Panc1 (cell line): ENCODE data around the gene GNAO1. TPM values are rescaled to one million over a fixed set of nuclear protein-coding genes. Genes with fewer than 3 reads are reported as not detected.

Experiments
- ATAC-seq: fragments of 200-7000 bp; cut with Tn5 transposase; 2 replicates; pipeline ENCODE4 v1.9.1; 2020; ENCODE audit warnings: mild to moderate bottlenecking, moderate library complexity
- BruUV-seq: library from RNA; stranded (reverse); fragments of 400-500 nt; replicated peaks from 2 replicates; lab custom pipeline; 2021; lab: Mats Ljungman, UMichigan
- CTCF ChIA-PET: fragments of 300-600 bp; sonication (Branson Sonifier 250); formaldehyde crosslinking; loops from one replicate; lab custom pipeline; 2022; ENCODE audit warnings: antibody characterized with exemption; lab: Charles Lee
- POLR2A ChIA-PET: fragments of 300-600 bp; sonication (Branson Sonifier 250); formaldehyde crosslinking; loops from one replicate; lab custom pipeline; 2022; ENCODE audit warnings: antibody characterized with exemption; lab: Charles Lee
- DNase-seq: peaks from one replicate; pipeline ENCODE4 v3.0.0-alpha.2; 2010; ENCODE audit warnings: low read depth, low spot score
- H3K27ac ChIP-seq: 2 replicates; pipeline ENCODE4 v1.5.1; 2011; ENCODE audit warnings: mild to moderate bottlenecking, low read length, inconsistent platforms
- H3K27me3 ChIP-seq: fragments of 200-500 bp; sonication (Bioruptor generic); 2 replicates; pipeline ENCODE4 v1.6.0; 2014; ENCODE audit warnings: low read length, inconsistent platforms; ENCODE audit not compliant: control insufficient read depth, insufficient read depth
- H3K36me3 ChIP-seq: fragments of 200-500 bp; sonication (Bioruptor generic); 2 replicates; pipeline ENCODE4 v1.5.1; 2014; ENCODE audit warnings: inconsistent platforms, mild to moderate bottlenecking, low read length, moderate library complexity; ENCODE audit not compliant: control insufficient read depth, insufficient read depth
- H3K4me1 ChIP-seq: 2 replicates; pipeline ENCODE4 v1.5.1; 2011; ENCODE audit warnings: inconsistent platforms, mild to moderate bottlenecking, low read length, moderate library complexity; ENCODE audit not compliant: control insufficient read depth, insufficient read depth
- H3K4me3 ChIP-seq, 2 experiments: 2 replicates each; pipeline ENCODE4 v1.5.1; 2011 to 2012; ENCODE audit warnings: low read depth in 2 of 2, low read length in 2 of 2, mild to moderate bottlenecking in 2 of 2, inconsistent platforms in 1 of 2, moderate library complexity in 1 of 2
- H3K9me3 ChIP-seq: fragments of 200-500 bp; sonication (Bioruptor generic); 2 replicates; pipeline ENCODE4 v1.5.1; 2014; ENCODE audit warnings: low read depth, mild to moderate bottlenecking, inconsistent platforms, low read length, moderate library complexity; ENCODE audit not compliant: control insufficient read depth, insufficient read depth
- POLR2AphosphoS5 ChIP-seq: IDR thresholded peaks from 2 replicates; pipeline ENCODE4 v1.6.1; 2012; ENCODE audit warnings: mild to moderate bottlenecking, low read depth, low read length, moderate library complexity
- SIN3A ChIP-seq: IDR thresholded peaks from 2 replicates; pipeline ENCODE4 v1.6.1; 2012; ENCODE audit warnings: low read depth, mild to moderate bottlenecking, low read length, moderate library complexity, borderline replicate concordance; ENCODE audit not compliant: insufficient read depth
- TCF7L2 ChIP-seq: IDR thresholded peaks from 2 replicates; pipeline ENCODE4 v1.6.1; 2011; ENCODE audit warnings: mild to moderate bottlenecking, low read depth, low read length, inconsistent platforms
- in situ Hi-C: cut with HindIII; loops from 2 replicates; pipeline ENCODE4 v1.10.0; 2016; ENCODE audit warnings: low sequenced_read_pairs, low pct_unique_long_range_greater_than_20kb
- intact Hi-C: fragments of 100-400 bp; cut with micrococcal nuclease; formaldehyde crosslinking; loops from one replicate; pipeline ENCODE4 v1.10.0; 2022; ENCODE audit not compliant: unreplicated experiment
- total RNA-seq: library from RNA; stranded (reverse); gene quantifications from one replicate; pipeline ENCODE4 v1.2.1, GENCODE V29; 2021; ENCODE audit not compliant: unreplicated experiment
- TF ChIP-seq, protein P1 (sequence below), 2 experiments: IDR thresholded peaks; 2 replicates each; pipeline ENCODE4 v1.6.1; 2011 to 2012; ENCODE audit warnings: low read depth in 2 of 2, control low read depth in 1 of 2, low read length in 1 of 2, mild to moderate bottlenecking in 1 of 2, moderate library complexity in 1 of 2; ENCODE audit not compliant: insufficient read depth in 1 of 2
- TF ChIP-seq, protein P2 (sequence below): fragments of 450-650 bp; IDR thresholded peaks from 2 replicates; pipeline ENCODE4 v1.5.1; 2017; ENCODE audit warnings: mild to moderate bottlenecking

The GNAO1 gene
- total RNA-seq, 1 experiment from 2014 or later = 33.4 TPM

DNA sequence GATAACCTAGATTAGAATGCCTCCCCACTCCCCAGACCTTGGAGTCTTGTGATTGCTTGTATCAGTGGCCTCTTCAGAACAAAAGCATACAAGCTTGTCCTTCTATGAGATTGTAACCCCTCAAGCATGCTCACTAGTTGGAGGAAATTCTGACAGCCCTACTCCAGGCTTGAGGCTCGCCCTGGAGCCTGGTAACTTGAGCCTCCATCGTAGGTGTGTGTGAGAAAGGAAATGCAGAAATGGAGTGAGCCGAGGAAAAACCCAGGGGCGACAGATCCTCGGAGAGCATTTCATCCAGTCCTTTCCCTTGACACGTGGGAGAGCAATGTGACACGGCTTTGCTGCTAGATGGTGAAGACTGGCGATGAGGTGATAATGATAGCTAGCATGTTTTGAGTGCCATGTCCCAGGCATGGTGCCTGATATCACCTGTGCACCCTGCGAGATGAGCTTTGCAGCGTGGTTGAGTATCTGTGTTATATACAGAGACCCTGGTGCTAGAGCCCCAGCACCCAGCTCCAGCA lies 31.2 kb downstream of the GNAO1 start:
- intact Hi-C loops = no loop called here
- Histone ChIP-seq H3K36me3 (no peaks in the 10 kb centered on the region), H3K27me3 (no peaks in the 10 kb centered on the region), H3K4me1 (no peaks in the 10 kb centered on the region; the same call in 1 of the 2 replicates), H3K9me3 (no peaks in the 10 kb centered on the region), H3K4me3 (no peak overlapping the region), H3K27ac (no peak overlapping the region)
- BruUV-seq = no TSS peak
- CTCF ChIA-PET = no interaction called here
- in situ Hi-C loops = no loop called here
- no peak for TF ChIP-seq TCF7L2
- TF ChIP-seq, protein P1, sequence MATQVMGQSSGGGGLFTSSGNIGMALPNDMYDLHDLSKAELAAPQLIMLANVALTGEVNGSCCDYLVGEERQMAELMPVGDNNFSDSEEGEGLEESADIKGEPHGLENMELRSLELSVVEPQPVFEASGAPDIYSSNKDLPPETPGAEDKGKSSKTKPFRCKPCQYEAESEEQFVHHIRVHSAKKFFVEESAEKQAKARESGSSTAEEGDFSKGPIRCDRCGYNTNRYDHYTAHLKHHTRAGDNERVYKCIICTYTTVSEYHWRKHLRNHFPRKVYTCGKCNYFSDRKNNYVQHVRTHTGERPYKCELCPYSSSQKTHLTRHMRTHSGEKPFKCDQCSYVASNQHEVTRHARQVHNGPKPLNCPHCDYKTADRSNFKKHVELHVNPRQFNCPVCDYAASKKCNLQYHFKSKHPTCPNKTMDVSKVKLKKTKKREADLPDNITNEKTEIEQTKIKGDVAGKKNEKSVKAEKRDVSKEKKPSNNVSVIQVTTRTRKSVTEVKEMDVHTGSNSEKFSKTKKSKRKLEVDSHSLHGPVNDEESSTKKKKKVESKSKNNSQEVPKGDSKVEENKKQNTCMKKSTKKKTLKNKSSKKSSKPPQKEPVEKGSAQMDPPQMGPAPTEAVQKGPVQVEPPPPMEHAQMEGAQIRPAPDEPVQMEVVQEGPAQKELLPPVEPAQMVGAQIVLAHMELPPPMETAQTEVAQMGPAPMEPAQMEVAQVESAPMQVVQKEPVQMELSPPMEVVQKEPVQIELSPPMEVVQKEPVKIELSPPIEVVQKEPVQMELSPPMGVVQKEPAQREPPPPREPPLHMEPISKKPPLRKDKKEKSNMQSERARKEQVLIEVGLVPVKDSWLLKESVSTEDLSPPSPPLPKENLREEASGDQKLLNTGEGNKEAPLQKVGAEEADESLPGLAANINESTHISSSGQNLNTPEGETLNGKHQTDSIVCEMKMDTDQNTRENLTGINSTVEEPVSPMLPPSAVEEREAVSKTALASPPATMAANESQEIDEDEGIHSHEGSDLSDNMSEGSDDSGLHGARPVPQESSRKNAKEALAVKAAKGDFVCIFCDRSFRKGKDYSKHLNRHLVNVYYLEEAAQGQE (IDR thresholded peaks at IDR 0.05; ENCODE audit: insufficient read depth in 1 of 2, low read depth in 2 of 2, low read length in 1 of 2) = no peak
- TF ChIP-seq SIN3A = no peak
- no peak for TF ChIP-seq POLR2AphosphoS5
- TF ChIP-seq, protein P2, sequence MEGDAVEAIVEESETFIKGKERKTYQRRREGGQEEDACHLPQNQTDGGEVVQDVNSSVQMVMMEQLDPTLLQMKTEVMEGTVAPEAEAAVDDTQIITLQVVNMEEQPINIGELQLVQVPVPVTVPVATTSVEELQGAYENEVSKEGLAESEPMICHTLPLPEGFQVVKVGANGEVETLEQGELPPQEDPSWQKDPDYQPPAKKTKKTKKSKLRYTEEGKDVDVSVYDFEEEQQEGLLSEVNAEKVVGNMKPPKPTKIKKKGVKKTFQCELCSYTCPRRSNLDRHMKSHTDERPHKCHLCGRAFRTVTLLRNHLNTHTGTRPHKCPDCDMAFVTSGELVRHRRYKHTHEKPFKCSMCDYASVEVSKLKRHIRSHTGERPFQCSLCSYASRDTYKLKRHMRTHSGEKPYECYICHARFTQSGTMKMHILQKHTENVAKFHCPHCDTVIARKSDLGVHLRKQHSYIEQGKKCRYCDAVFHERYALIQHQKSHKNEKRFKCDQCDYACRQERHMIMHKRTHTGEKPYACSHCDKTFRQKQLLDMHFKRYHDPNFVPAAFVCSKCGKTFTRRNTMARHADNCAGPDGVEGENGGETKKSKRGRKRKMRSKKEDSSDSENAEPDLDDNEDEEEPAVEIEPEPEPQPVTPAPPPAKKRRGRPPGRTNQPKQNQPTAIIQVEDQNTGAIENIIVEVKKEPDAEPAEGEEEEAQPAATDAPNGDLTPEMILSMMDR = no peak
- POLR2A ChIA-PET = no interaction called here
- ATAC-seq (no peak), DNase-seq (no peak)

DNA sequence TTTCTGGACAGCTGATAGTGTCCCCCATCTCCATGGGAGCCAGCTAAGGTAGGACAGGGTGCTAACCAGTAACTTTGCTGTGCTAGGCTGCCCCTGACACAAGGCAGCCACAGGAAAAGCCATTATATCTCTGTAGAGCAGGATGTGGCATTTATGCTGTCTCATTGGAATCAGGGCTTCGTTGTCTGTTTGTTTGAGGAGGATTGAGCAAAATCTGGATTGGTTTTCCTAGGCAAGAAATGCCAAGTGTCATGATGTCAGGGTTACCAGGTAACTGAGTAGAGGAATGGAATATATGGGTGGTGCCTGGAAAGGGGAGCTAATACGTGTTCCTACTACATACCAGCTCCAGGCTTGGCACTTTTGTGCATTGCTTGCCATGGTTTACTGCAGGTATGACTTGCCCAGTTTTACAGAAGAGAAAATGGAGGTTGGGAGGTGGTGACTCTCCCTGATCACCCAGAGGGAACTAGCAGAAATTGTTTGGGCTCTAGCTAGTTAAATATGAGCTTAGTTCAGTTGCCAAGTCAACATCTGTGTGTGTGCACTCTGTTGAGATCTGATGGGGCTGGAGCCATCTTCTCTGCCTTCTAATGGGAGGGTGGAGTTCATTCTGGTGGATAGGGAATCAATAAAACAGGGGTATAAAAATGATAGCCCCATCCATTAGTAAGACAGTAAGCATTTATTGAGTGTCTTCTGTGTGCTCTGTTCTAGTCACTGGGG lies 33.9 kb downstream of the GNAO1 start:
- BruUV-seq = no TSS peak
- Histone ChIP-seq H3K27me3 (no peaks in the 10 kb centered on the region), H3K4me1 (no peaks in the 10 kb centered on the region; the same call in 1 of the 2 replicates), H3K9me3 (no peaks in the 10 kb centered on the region), H3K36me3 (no peaks in the 10 kb centered on the region), H3K27ac (no peak overlapping the region), H3K4me3 (no peak overlapping the region)
- TF ChIP-seq, protein P1 (IDR thresholded peaks at IDR 0.05; ENCODE audit: insufficient read depth in 1 of 2, low read depth in 2 of 2, low read length in 1 of 2) = no peak
- no peak for TF ChIP-seq SIN3A
- TF ChIP-seq, protein P2 = no peak
- no peak for TF ChIP-seq TCF7L2
- TF ChIP-seq POLR2AphosphoS5 = no peak
- DNase-seq (no peak), ATAC-seq (no peak)
- in situ Hi-C loops = no loop called here
- POLR2A ChIA-PET = no interaction called here
- CTCF ChIA-PET = no interaction called here
- intact Hi-C loops = no loop called here
